ENCODE measurements around the gene ST7.

DNA sequence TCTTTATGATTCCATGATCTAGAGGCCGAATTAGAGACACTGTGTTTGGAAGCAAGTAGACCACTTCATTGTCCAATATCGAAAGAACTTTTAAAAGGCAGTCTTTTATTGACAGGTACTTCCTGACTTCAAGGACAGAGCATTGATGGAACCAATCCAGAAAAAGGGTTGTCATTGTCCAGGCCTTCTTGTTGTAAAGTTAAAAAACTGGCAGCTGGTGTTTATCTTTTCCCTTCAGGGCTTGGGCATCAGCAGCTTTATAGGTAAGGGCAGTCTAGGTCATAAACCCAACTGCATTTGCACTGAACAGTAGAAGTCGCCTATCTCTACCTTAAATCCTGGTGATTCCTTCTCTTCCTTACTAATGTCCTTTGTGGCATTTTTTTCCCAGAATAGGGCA lies 95.6 kb downstream of the ST7 start:
- TF ChIP-seq, protein P1, sequence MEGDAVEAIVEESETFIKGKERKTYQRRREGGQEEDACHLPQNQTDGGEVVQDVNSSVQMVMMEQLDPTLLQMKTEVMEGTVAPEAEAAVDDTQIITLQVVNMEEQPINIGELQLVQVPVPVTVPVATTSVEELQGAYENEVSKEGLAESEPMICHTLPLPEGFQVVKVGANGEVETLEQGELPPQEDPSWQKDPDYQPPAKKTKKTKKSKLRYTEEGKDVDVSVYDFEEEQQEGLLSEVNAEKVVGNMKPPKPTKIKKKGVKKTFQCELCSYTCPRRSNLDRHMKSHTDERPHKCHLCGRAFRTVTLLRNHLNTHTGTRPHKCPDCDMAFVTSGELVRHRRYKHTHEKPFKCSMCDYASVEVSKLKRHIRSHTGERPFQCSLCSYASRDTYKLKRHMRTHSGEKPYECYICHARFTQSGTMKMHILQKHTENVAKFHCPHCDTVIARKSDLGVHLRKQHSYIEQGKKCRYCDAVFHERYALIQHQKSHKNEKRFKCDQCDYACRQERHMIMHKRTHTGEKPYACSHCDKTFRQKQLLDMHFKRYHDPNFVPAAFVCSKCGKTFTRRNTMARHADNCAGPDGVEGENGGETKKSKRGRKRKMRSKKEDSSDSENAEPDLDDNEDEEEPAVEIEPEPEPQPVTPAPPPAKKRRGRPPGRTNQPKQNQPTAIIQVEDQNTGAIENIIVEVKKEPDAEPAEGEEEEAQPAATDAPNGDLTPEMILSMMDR (IDR thresholded peaks at IDR 0.05; ENCODE audit: poor library complexity, severe bottlenecking): no peak
- TF ChIP-seq EP300 (conservative IDR thresholded peaks at IDR 0.05; ENCODE audit: poor library complexity, severe bottlenecking): no peak
- TF ChIP-seq EZH2 (IDR thresholded peaks at IDR 0.05; ENCODE audit: borderline replicate concordance, insufficient read depth, low read length, poor library complexity, severe bottlenecking): no peak
- no peak for TF ChIP-seq TAF1 (IDR thresholded peaks at IDR 0.05; ENCODE audit: low read depth)
- TF ChIP-seq, protein P2, sequence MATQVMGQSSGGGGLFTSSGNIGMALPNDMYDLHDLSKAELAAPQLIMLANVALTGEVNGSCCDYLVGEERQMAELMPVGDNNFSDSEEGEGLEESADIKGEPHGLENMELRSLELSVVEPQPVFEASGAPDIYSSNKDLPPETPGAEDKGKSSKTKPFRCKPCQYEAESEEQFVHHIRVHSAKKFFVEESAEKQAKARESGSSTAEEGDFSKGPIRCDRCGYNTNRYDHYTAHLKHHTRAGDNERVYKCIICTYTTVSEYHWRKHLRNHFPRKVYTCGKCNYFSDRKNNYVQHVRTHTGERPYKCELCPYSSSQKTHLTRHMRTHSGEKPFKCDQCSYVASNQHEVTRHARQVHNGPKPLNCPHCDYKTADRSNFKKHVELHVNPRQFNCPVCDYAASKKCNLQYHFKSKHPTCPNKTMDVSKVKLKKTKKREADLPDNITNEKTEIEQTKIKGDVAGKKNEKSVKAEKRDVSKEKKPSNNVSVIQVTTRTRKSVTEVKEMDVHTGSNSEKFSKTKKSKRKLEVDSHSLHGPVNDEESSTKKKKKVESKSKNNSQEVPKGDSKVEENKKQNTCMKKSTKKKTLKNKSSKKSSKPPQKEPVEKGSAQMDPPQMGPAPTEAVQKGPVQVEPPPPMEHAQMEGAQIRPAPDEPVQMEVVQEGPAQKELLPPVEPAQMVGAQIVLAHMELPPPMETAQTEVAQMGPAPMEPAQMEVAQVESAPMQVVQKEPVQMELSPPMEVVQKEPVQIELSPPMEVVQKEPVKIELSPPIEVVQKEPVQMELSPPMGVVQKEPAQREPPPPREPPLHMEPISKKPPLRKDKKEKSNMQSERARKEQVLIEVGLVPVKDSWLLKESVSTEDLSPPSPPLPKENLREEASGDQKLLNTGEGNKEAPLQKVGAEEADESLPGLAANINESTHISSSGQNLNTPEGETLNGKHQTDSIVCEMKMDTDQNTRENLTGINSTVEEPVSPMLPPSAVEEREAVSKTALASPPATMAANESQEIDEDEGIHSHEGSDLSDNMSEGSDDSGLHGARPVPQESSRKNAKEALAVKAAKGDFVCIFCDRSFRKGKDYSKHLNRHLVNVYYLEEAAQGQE (IDR thresholded peaks at IDR 0.05; ENCODE audit: borderline replicate concordance): no peak
